HG02678 (cell line): ENCODE data around the gene RAB15.
A peak's percentile ranks its signal among the peaks of the same experiment; 100 is the strongest.

Source experiments
- ATAC-seq: cut with Tn5 transposase; IDR thresholded peaks from one replicate; pipeline ENCODE4 v1.9.1; 2021; ENCODE audit warnings: mild to moderate bottlenecking, moderate library complexity; ENCODE audit not compliant: unreplicated experiment

Gene RAB15

GRCh38 chr14:64956697-64957406 is 15.3 kb downstream of the RAB15 start:
- ATAC-seq, result no peak

DNA sequence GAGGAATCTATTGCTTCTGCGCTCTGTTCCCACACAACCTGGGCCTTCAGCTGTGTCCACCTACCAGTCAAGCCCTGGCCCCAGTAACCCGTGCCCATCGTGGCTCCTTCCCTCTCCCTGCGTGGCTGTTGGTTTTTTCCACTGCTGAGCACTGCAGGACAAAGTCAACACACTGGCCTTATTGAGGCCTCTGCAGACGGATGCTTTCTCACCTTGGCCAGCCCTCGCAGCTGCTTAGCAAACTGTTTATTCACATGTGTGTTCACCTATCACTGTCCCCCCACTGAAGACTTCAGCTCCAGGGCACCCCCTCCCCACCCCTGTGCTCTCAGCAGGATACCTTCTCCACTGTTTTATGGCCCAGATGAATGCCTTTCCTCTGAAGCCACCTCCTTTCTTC is 16.8 kb downstream of the RAB15 start:
- ATAC-seq, result no peak

DNA sequence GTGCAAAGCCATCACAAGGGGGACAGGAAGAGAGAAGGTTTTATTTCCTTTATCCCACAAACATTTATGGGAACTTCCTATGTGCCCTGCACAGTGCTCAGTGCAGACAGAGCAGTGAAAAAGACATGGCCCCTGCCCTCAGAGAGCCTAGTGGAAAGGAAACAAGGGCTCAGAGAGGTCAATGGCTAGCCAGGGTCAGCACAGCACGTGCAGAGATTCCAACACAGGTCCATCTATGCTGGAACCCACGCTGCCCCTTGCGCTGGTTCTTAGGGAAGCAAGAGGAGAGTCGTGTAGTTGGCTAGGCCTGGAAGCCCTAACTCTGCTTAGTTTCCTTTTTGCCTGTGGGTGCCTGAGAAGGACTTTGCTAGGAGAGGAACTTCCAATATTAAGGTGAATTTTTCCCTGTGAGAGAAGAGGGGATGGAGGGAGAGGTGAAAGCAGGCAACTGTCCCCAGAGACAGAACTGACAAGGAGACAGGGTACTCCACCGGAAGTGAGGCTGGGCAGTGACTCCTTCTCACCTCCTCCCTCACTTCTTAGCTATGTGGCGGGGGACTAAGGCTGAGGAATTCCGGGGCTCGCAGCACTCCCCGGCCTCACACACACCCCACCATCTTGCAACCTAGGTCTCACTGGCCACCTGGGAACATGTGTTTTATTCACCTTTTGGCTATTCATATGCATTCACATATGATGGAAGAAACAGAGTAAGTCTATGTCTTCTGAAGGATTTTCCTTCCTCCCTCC is 17.5 kb downstream of the RAB15 start:
- ATAC-seq, result no peak

DNA sequence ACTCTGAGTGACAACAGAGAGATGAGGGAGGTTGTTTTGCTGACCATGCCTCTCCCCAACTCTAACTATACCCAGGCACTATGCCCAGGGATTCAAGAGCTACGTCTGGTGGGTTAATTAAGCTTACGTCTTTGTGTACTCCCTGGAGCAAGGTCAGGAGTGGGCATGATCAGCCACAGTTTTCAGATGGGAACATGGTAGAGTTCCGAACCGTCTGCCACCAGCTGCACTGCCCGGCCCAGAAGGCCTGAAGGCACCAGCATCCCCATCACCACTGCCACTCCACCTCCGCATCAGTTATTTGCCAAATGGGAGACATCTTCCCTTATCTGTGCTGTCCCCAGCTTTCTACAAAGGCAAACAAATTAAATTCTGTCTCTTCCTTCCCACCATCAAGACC is 18.5 kb downstream of the RAB15 start:
- ATAC-seq, result no peak

- ATAC-seq, result no peak
Observed at GRCh38 chr14:64953310-64953654, 18.9 kb downstream of the RAB15 start.

- peak; percentile 56 for ATAC-seq
Observed at GRCh38 chr14:64952598-64953309, 19.4 kb downstream of the RAB15 start.

- no peak for ATAC-seq
Observed at GRCh38 chr14:64951724-64952123, 20.4 kb downstream of the RAB15 start.

- ATAC-seq, result no peak
Observed at GRCh38 chr14:64951291-64951690, 20.8 kb downstream of the RAB15 start.

DNA sequence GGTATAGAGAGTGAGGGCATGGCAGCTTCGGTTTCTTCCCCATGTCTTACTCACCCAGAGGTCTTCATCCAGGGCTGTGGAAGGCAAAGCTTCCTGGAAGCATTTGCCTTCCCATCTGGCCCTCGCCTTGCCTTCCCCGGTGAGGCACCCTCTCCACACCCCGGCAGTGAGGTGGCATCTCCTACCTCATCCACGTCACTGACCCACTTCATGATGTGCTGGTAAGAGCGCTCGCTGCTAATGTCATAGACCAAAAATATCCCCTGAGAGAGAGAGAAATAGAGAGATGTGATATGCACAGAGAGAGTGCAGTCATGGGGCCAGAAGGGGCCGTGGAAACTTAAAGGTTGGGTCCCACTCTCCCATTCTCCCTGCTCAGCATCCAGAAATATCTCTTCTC is 21.2 kb downstream of the RAB15 start:
- ATAC-seq, result no peak

- no peak for ATAC-seq
Observed at GRCh38 chr14:64948612-64949210, 23.4 kb downstream of the RAB15 start.

DNA sequence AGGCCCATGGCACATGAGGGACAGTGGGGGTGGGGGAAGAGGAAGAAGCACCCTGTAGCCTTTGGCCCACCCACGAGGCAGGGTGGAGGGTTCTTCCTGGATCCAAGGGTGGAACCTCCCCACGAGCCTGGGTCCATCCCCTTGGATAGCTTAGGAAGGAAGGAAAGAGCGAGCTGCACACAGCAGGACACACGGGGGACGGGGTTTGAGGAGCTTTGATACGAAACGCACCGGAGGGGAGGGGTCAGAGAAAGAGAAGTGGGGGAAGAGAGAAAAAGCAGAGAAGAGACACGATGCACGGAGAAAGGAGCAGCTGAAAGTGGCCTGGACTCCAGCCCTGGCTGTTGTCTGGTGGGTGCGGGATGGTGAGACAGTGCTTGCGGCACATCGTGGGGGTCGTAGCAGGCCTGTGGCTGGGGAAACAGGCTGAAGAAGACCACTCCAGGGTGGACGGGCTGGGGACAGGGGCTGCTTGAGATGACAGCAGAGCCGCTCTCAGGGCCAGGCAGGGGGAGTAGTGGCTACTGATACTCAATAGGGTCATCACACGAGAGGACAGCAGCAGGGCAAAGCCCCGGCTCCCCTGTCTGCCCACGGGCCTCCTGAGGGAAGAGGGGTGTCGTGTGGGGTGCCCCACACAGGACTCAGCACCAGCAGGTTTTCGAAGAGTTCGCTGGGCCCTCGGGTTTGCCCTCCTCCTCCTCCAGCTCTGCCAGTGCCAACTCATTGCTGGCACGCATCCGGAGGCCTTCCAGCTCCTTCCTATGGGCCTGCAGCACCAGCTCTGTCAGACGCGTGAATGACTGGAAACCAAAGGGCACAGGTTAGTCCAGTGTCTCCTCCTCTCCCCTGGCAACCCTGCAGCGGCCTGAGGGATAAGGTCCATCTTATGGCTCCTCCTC is 24.2 kb downstream of the RAB15 start:
- no peak for ATAC-seq

GRCh38 chr14:64946310-64947045 is 25.7 kb downstream of the RAB15 start:
- ATAC-seq, result no peak

- ATAC-seq, result no peak
Observed at GRCh38 chr14:64945431-64946178, 26.5 kb downstream of the RAB15 start.

DNA sequence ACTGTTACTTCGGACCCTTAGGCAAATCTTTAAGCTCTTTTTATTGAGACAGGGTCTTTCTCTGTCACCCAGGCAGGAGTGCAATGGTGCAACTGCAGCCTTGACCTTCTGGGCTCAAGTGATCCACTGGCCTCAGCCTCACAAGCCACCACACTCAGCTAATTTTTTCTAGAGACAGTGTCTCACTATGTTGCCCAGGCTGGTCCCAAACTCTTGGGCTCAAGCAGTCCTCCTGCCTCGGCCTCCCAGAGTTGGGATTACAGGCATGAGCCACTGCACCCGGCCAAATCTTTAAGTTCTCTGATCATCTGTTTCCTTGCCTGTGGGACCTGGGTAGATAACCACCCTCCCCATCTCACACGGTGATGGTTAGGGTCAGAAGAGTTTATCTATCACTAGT is 27.3 kb downstream of the RAB15 start:
- no peak for ATAC-seq

DNA sequence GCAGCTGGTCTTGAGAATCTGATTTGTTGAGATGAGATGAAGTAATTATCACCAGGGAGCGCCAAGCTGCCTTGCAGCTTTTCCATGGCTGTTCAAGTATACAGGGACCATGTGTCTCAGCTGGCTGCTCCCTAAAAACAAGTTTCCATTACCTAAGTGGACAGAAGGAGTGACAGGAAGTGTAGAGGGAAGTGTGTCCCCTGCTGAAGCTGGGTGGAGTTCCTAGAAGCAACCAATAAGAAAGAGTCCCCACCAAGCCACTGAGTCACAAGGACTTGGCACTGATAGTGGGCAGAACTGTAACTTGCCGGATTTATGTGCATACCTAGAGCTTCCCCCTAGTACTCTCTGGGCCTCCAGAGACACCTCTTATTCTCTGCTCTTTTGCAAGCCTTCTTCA is 28.1 kb downstream of the RAB15 start:
- no peak for ATAC-seq

- ATAC-seq, result no peak
Observed at GRCh38 chr14:64943556-64943955, 28.6 kb downstream of the RAB15 start.

- ATAC-seq, result no peak
Observed at GRCh38 chr14:64942531-64943111, 29.5 kb downstream of the RAB15 start, which contains the start of gene GPX2. TSS of gene GPX2 (minus strand) at chr14:64942745. CDS start at chr14:64942726, 19 bp downstream.

GRCh38 chr14:64940336-64940910 is 31.7 kb downstream of the RAB15 start:
- no peak for ATAC-seq
